Measurements from ENCODE around the gene KIF25. TPM values are rescaled to one million over a fixed set of nuclear protein-coding genes. Genes with fewer than 3 reads are reported as not detected.

KIF25 gene
- total RNA-seq, 2 donors from 2014 or later = 0.34 TPM; not detected in 1

DNA sequence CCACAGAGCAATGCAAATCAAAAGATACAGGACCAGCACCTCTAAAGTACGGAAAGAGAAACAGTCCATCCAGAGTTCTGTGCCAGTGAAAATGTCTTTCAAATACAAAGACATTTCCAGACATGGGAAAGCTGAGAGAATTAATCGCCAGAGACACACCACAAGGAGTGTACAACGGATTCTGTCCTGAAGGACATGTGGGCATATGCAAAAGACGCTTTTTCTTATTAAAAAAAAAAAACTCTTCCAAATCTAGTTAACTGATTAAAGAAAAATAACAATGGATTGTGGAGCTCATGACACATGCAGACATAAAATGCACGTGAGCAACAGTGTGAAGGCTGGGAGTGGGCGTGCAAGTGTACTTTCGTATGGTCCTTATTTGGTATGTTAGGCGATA is 22.8 kb downstream of the KIF25 start:
- no peak for ATAC-seq (replicated peaks in 1 of 2)
- Mint-ChIP-seq H3K9me3 (peaks cover 4 to 5% of the 10 kb centered on the region in 2 donors), H3K27ac (no peak overlapping the region), H3K4me3 (no peak overlapping the region), H3K27me3 (ENCODE audit: low read depth) (no peaks in the 10 kb centered on the region), H3K36me3 (ENCODE audit: insufficient read depth in 2 of 2) (no peaks in the 10 kb centered on the region), H3K4me1 (ENCODE audit: low read depth) (no peaks in the 10 kb centered on the region)
- DNase-seq = no peak

DNA sequence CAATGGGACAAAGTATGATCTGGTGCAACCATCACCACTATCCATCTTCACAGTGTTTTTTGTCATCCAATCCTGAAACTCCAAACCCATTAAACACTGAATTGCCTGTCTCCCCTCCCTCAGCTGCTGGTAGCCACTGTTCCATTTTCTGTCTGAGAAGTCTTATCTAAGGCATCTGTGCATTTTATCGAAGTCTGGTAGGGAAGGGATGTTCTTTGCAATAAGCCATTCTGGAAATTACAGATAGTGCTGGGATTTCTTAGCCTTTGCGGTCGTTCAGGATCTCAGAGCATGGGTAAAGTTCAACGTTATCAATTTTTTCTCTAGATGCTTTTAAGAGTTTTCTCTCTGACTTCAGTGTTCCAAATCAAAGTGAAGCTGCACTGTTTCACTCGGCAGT is 24.1 kb downstream of the KIF25 start:
- DNase-seq = no peak
- H3K4me1 Mint-ChIP-seq (ENCODE audit: low read depth) = no peaks in the 10 kb centered on the region
- H3K27ac Mint-ChIP-seq = no peak overlapping the region
- H3K9me3 Mint-ChIP-seq = peaks cover 4 to 5% of the 10 kb centered on the region in 2 donors
- no peaks in the 10 kb centered on the region for H3K36me3 Mint-ChIP-seq (ENCODE audit: insufficient read depth in 2 of 2)
- ATAC-seq (replicated peaks in 1 of 2) = no peak
- H3K27me3 Mint-ChIP-seq (ENCODE audit: low read depth) = peaks cover 6% of the 10 kb centered on the region
- H3K4me3 Mint-ChIP-seq = no peak overlapping the region

DNA sequence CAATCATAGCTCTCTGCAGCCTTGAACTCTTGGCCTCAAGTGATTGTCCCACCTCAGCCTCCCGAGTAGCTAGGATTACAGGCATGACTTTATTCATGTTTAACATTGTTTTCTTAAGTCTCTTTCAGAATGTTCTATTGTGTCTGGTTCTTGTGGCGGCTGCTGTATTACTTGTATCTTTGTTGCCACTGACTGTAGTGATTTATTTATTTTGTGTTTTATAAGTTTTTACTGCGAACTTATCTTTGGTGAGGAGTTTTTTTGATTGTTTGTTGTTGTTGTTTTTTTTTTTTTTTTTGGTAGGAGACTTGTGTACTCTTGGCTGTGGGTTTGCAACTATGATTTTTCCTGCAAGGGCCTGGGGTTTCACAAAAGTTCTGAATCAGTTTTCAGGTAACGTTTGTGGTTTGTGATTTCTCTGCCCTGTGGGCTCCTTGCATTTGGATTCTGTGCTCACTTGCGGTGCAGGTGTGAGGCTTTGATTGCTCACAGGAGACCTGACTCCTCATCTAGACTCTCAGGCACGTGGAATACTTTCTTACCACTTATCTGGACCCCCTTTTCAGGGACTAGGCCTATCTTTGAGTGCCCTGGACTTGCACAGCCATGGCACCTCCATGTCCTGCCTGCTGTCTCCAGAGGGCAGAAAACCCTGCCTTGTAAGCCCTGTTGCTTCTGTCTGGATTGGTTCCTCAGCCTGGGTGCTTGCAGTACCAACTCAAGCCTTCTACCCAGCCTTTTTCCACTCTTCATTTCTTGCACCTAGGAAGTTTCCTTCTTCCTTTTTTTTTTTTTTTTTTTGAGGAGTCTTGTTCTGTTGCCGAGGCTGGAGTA is 25.2 kb downstream of the KIF25 start:
- no peaks in the 10 kb centered on the region for H3K36me3 Mint-ChIP-seq (ENCODE audit: insufficient read depth in 2 of 2)
- ATAC-seq (replicated peaks in 1 of 2) (no peak), DNase-seq (no peak)
- H3K27me3 Mint-ChIP-seq (ENCODE audit: low read depth) = peaks cover 6% of the 10 kb centered on the region
- H3K27ac Mint-ChIP-seq = no peak overlapping the region
- no peaks in the 10 kb centered on the region for H3K4me1 Mint-ChIP-seq (ENCODE audit: low read depth)
- peaks cover 4 to 5% of the 10 kb centered on the region in 2 donors for H3K9me3 Mint-ChIP-seq
- H3K4me3 Mint-ChIP-seq = no peak overlapping the region

DNA sequence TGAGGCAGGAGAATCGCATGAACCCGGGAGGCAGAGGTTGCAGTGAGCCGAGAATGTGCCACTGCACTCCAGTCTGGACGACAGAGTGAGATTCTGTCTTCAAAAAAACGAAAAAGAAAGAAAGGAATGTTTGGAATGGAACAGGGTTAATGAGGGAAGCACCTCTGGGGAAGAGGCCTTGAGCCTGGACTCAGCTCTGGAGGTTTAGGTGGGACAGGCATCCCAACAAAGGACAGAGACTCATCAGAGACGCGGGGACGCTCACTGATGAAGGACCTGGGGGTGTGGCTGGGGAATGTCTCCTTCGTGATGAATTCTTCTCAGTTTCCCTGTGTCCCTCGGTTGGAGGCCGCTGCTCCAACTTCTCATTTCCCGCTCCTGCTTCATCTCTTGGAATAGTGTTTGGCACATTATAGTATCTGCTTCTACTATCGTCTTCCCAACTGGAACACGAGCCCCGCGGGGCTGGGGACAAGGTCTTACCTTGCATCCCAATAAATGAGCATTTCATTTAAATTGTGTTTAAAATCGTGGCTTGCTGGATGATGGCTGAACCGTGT is 27.6 kb downstream of the KIF25 start:
- peaks cover 6% of the 10 kb centered on the region for H3K27me3 Mint-ChIP-seq (ENCODE audit: low read depth)

DNA sequence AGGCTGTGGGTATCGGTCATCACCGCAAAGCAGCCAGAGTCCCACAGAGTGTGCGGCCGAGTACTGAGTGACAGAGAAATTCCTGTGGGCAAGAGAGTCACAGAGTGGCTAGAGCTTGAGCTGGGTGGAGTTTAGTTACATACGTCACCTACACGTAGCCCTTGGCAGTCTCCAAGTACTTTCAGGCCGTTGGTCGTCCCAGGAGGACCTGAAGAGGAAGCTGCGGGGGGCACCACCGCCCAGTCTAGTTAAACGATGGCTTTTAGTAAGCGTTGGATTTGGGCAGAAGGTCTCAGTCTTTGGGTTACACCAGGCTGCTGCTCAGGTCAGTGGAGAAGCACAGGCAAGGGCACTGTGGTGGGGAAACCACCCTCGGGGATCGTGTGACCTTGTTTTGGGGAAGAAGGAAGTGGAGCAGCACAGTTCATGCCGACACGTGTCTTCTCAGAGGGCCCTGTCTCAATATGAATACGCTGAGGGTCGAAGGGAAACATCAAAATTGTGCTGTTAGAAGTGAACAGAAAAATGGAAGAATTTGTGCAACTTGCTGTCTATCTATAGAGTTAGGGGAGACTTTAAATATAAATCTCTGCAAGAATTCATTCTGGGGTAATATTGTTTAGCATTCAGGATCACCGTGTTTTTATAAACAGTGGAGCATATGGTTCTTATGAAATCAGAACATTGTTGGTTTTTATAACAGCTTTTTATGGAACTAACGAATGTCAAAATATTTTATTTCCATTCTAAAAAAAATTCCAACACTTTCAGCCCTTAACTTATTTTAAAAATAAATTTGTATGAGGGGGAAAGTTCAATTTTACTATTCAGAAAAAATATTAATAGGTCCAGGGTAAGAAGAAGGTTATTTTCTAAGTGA is 28.6 kb downstream of the KIF25 start:
- DNase-seq (no peak), ATAC-seq (replicated peaks in 1 of 2) (no peak)
- H3K4me3 Mint-ChIP-seq = no peak overlapping the region
- no peaks in the 10 kb centered on the region for H3K4me1 Mint-ChIP-seq (ENCODE audit: low read depth)
- no peaks in the 10 kb centered on the region for H3K36me3 Mint-ChIP-seq (ENCODE audit: insufficient read depth in 2 of 2)
- peaks cover 6% of the 10 kb centered on the region for H3K27me3 Mint-ChIP-seq (ENCODE audit: low read depth)
- H3K9me3 Mint-ChIP-seq = no peaks in the 10 kb centered on the region
- no peak overlapping the region for H3K27ac Mint-ChIP-seq

More for the DNA sequence above, 27.6 kb downstream of the KIF25 start:
- no peak for ATAC-seq (replicated peaks in 1 of 2)
- Mint-ChIP-seq H3K4me3 (no peak overlapping the region), H3K27ac (no peak overlapping the region), H3K36me3 (ENCODE audit: insufficient read depth in 2 of 2) (no peaks in the 10 kb centered on the region), H3K9me3 (no peaks in the 10 kb centered on the region), H3K4me1 (ENCODE audit: low read depth) (no peaks in the 10 kb centered on the region)
- no peak for DNase-seq

DNA sequence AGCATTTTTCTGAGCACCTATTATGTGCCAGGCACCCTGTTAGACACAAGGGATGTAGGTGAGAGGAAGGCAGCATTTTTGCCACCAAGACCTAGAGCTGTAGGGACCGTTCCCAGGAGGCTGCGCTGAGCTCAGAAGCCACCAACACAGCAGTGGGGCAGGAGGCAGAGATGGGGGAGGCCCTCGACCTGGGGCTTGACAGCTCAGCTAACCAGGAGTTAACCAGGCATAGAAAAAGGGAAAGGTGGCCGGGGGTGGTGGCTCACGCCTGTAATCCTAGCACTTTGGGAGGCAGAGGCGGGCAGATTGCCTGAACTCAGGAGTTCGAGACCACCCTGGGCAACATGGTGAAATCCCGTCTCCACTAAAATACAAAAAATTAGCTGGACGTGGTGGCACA is 29.5 kb downstream of the KIF25 start:
- peaks cover 6% of the 10 kb centered on the region for H3K27me3 Mint-ChIP-seq (ENCODE audit: low read depth)
- no peaks in the 10 kb centered on the region for H3K4me1 Mint-ChIP-seq (ENCODE audit: low read depth)
- no peak overlapping the region for H3K4me3 Mint-ChIP-seq
- ATAC-seq (replicated peaks in 1 of 2) (no peak), DNase-seq (no peak)
- H3K9me3 Mint-ChIP-seq = no peaks in the 10 kb centered on the region
- H3K36me3 Mint-ChIP-seq (ENCODE audit: insufficient read depth in 2 of 2) = no peaks in the 10 kb centered on the region
- no peak overlapping the region for H3K27ac Mint-ChIP-seq

DNA sequence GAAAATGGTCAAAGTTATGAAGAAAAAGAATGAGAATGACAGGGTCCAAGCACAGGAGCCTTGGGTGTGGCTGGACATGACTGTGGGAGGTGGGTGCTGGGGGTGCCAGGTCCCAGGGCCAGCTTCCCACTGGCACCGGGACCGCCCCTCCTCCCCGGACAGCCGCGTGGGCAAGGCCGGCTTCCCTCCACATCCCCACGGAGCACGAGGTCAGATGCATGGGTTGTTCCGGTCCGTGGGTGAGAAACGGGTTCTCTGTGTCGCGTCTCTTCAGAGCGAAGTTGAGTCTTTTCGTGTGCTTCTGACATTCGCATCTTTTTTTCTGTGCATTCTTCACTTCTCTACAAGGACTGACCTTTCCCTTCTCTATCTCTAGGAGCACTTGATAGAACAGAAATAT is 30.1 kb downstream of the KIF25 start:
- no peaks in the 10 kb centered on the region for H3K36me3 Mint-ChIP-seq (ENCODE audit: insufficient read depth in 2 of 2)
- no peak overlapping the region for H3K4me3 Mint-ChIP-seq
- no peak for DNase-seq
- no peaks in the 10 kb centered on the region for H3K9me3 Mint-ChIP-seq
- no peak overlapping the region for H3K27ac Mint-ChIP-seq
- ATAC-seq (replicated peaks in 1 of 2) = no peak
- no peaks in the 10 kb centered on the region for H3K4me1 Mint-ChIP-seq (ENCODE audit: low read depth)
- H3K27me3 Mint-ChIP-seq (ENCODE audit: low read depth) = peaks cover 6% of the 10 kb centered on the region

DNA sequence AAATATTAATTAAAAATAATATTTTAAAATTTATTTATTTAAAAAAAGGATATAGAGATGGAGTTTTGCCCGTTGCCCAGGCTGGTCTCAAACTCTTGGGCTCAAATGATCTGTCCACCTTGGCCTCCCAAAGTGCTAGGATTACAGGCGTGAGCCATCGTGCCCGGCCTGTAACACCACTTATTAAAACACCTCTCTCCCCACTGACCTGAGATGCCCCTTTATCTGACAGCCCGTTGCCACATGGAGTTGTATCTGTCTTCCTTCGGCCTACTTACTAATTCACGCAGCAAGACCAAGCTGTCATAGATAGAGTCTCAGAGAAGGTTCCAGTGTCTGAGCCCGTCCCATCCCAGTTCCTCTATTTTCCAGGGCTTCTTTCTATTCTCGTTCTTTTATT is 30.7 kb downstream of the KIF25 start:
- no peaks in the 10 kb centered on the region for H3K9me3 Mint-ChIP-seq
- DNase-seq (no peak), ATAC-seq (replicated peaks in 1 of 2) (no peak)
- H3K4me1 Mint-ChIP-seq (ENCODE audit: low read depth) = no peaks in the 10 kb centered on the region
- no peak overlapping the region for H3K4me3 Mint-ChIP-seq
- H3K27me3 Mint-ChIP-seq (ENCODE audit: low read depth) = peaks cover 6% of the 10 kb centered on the region
- no peaks in the 10 kb centered on the region for H3K36me3 Mint-ChIP-seq (ENCODE audit: insufficient read depth in 2 of 2)
- H3K27ac Mint-ChIP-seq = no peak overlapping the region

DNA sequence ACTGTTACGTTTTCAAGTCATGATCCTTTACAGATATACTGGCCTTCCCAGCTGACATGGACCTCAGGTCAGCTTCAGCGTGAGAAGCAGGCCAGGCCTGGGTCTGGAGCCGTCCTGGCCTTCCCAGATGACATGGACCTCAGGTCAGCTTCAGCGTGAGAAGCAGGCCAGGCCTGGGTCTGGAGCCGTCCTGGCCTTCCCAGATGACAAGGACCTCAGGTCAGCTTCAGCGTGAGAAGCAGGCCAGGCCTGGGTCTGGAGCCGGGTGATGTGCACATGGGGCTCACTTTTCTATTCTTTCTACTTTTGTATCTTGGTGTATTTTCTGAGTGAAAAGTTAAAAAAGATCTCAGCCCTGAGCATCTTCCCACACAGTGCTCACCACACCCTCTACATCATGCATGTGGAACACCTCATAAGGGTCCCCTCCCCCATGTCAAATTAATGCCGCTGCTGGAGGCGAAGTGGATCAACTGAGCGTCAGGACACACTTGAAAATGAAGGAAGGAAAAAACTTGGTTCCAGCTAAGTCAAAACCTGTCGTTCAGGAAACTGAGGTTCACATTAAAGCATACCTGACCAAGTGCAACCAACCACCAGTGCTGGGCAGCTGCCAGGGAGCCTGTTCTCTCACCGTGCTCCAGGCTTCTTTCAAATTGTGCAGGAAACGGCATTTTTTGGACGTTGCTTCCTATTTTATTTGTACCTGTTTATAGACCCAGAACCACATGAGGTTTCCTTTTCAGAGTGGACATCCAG is 32.2 kb downstream of the KIF25 start:
- peaks cover 18% of the 10 kb centered on the region for H3K27me3 Mint-ChIP-seq (ENCODE audit: low read depth)
- no peak overlapping the region for H3K4me3 Mint-ChIP-seq
- DNase-seq (no peak), ATAC-seq (replicated peaks in 1 of 2) (no peak)
- H3K36me3 Mint-ChIP-seq (ENCODE audit: insufficient read depth in 2 of 2) = no peaks in the 10 kb centered on the region
- H3K27ac Mint-ChIP-seq = no peak overlapping the region
- no peaks in the 10 kb centered on the region for H3K4me1 Mint-ChIP-seq (ENCODE audit: low read depth)
- H3K9me3 Mint-ChIP-seq = peaks cover 0 to 3% of the 10 kb centered on the region in 2 donors

DNA sequence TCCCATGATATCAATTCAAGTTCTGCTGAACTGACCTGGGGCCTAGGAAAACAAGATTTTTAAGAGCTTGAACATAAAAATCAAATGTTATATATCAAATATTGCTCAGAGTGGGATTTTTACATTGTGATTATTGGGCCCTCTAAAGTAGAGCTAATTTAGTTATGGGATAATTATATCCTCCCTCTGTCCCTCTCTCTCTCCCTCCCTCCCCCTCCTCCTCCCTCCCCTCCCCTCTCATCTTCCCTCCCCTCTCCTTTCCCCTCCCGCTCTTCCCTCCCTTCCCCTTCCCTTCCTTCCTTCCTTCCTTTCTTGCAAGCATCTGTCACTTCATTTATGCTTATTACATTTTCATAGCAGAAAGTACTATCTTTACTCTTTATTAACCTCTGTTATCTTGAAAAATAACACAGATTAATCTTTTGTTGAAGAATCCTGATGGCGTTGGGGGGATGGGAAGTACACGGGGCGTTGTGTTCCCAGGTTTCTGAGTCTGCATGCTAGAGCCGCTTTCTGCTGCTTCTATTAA is 32.8 kb downstream of the KIF25 start:
- H3K9me3 Mint-ChIP-seq = peaks cover 0 to 3% of the 10 kb centered on the region in 2 donors
- no peak overlapping the region for H3K27ac Mint-ChIP-seq
- no peak overlapping the region for H3K4me3 Mint-ChIP-seq
- H3K4me1 Mint-ChIP-seq (ENCODE audit: low read depth) = no peaks in the 10 kb centered on the region
- H3K27me3 Mint-ChIP-seq (ENCODE audit: low read depth) = peaks cover 23% of the 10 kb centered on the region
- DNase-seq = no peak
- no peak for ATAC-seq (replicated peaks in 1 of 2)
- H3K36me3 Mint-ChIP-seq (ENCODE audit: insufficient read depth in 2 of 2) = no peaks in the 10 kb centered on the region

DNA sequence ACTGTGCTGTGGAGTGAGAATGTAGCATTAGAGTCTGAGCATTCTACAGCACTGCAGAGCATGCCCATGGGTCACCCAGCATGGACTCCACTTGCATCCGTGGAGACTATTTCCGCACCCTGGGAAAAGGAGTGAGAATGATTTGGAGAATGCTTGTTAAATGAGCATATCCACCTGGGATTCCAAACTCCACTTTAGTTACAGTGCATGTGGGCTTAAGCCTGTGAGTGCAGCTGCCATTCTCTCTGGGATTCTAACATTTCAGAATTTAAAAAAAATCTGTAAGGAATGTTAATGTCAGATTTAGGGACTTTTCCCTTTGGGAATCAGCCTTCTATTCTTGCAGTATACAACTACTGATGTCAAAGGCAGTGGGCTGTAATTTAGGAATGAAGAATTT is 33.4 kb downstream of the KIF25 start:
- ATAC-seq (replicated peaks in 1 of 2) (no peak), DNase-seq (no peak)
- peaks cover 0 to 3% of the 10 kb centered on the region in 2 donors for H3K9me3 Mint-ChIP-seq
- no peak overlapping the region for H3K4me3 Mint-ChIP-seq
- H3K36me3 Mint-ChIP-seq (ENCODE audit: insufficient read depth in 2 of 2) = peaks cover 0 to 3% of the 10 kb centered on the region in 2 donors
- H3K27me3 Mint-ChIP-seq (ENCODE audit: low read depth) = peaks cover 24% of the 10 kb centered on the region
- H3K27ac Mint-ChIP-seq = no peak overlapping the region
- H3K4me1 Mint-ChIP-seq (ENCODE audit: low read depth) = peaks cover 4% of the 10 kb centered on the region

DNA sequence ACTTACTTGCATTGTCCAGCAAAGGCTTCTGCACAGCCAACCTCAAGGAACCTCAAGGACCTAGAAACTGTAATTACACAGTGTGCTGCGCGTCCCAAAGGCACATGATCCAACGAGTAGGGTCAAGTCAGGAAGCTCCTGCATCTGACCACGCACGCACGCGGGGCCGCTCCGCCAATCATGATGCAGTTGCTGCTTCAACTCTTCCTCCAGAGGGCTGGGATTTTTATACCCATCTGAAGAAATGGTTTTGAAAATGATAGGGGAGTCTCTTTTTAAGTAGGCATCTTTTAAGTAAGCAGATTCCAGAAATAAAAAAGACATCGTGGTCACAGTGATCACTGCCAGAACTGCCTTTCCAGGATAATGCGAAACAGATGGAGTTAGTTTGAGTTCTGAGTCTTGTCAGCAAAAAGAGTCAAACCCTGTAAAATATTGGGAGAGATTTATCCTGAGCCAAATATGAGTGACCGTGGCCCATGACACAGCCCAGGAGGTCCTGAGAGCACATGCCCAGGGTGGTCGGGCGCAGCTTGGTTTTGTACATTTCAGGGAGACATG is 34.0 kb downstream of the KIF25 start:
- H3K4me1 Mint-ChIP-seq (ENCODE audit: low read depth) = peaks cover 10% of the 10 kb centered on the region
- no peak for ATAC-seq (replicated peaks in 1 of 2)
- peaks cover 27% of the 10 kb centered on the region for H3K27me3 Mint-ChIP-seq (ENCODE audit: low read depth)
- H3K27ac Mint-ChIP-seq = no peak overlapping the region
- H3K9me3 Mint-ChIP-seq = peaks cover 0 to 3% of the 10 kb centered on the region in 2 donors
- DNase-seq = no peak
- no peak overlapping the region for H3K4me3 Mint-ChIP-seq
- H3K36me3 Mint-ChIP-seq (ENCODE audit: insufficient read depth in 2 of 2) = peaks cover 1 to 6% of the 10 kb centered on the region in 2 donors

All from activated T-cell treated with anti-CD3 and anti-CD28 coated beads, Interleukin-2, amount 50 U/mL, for 72 hours (primary cell).